Inflammatory macrophage (primary cell): ENCODE measurements around the gene C1orf52.
"Not testable (repeated sequence)": the region's sequence is repeated elsewhere in the genome, so short reads cannot be mapped to it uniquely, and the experiment has no call there.

Experiments
- DNase-seq, 2 donors: peaks; one replicate each; pipeline ENCODE4 v3.0.0-alpha.2; 2020 to 2022

The C1orf52 gene

DNA sequence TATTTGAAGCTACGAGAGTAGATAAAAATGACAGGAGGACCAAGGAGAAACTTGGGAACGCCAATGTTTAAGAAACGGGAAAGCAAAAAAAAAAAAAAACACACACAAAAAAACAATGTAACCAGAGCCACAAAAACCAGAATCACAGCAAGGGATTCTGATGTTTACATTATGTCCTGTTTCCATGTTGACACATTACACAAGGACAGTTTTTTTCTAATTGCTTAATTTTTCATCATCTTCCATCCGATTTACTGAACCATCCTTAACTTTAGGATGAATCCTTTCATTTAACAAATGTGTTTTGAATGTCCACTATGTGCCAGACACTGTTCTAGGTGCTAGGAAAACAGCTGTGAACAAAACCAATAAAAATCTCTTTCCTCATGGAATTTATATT lies 18.3 kb upstream of the C1orf52 start:
- DNase-seq, result no peak

DNA sequence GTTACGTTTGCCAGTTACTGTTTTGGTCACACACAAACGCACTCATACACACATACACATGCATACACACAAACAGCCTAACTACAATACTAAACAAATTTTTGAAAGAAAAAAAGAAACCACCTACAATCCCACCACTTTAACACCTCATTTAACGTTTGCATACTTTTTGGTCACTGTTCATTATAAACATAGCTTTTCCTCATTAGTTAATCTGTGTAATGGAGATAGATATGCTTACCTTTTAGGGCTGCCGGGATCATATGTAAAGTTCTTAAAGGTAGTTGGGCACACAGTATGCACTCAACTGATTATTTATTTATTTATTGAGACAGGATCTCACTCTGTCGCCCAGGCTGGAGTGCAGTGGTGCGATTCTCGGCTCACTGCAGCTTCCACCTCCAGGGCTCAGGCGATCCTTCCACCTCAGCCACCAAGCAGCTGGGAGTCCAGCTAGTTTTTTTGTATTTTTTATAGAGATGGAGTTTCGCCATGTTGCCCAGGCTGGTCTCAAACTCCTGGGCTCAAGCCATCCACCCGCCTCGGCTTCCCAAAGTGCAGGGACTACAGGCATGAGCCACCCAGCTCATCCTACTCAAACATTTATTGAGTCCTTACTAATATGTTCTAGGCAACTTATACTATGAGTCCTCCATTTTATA lies 17.6 kb upstream of the C1orf52 start:
- DNase-seq, result no peak

DNA sequence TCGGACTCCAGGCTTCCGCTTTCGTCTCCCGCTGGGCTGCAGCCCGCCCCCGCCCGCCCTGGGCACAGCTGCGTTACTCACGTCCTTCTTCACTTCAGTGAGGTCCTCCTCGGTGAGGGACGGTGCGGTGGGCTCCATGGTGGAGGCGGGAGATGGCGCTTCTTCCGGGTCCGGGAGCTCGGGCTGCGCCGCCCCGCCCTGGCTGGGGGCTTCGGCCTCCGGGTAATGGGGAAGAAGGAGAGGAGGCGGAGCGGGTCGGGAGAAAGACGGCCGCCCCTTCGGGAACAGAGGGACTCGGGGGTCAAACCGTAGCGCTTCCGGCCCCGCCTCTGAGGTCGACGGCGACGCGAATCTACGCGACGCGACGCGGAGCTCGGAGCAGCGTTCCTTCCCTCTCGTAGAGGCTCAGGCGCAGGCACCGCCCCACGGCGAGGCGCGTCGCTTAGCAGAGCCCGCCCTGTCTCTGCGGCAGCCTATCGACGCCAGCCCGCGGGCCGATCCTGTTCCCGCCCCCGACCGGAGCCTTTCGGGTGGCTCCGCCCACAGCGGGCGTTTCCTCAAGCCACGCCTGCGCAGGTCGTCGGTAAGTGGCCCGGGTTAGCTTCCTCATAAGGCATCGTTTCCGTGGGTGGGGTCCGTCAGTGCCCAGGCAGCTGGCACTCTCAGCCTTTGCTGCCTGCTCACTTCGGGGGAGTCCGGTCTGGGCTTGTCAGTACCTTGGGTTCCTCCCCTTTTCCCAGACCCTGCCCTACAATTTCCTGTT lies 16.9 kb upstream of the C1orf52 start, which contains the start of gene BCL10:
Gene BCL10, minus strand, starts transcription at position 418 of the 763 bp plus-strand sequence. Its CDS starts 280 bp downstream, at position 138.
- peak; percentile 99 to 100 for DNase-seq

DNA sequence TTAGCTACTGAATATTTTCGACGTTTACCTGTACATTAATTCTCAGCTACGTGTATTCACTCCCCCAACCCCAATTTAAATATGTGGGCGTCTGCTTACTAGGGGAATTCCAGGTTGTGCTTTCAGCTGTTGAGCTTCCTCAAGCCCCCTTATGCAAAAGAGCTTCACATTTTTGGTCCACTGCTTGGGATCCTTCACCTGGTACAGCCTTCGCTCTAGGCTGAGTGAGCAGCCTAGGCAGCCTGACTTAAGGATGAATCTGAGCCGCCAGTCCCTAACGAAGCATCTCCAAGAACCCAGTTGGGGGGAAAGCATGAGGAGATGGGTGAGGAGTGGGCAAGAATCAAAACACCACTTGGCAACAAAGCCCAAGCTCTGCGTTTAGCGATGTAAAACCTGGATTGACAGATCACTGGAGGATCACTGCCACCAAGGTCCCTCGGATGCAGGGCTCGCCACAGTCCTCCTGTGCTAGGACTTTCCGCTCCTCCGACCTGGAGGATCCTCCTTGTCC lies 16.3 kb upstream of the C1orf52 start:
- DNase-seq, result peak in 1 of 2 donors; percentile 17

DNA sequence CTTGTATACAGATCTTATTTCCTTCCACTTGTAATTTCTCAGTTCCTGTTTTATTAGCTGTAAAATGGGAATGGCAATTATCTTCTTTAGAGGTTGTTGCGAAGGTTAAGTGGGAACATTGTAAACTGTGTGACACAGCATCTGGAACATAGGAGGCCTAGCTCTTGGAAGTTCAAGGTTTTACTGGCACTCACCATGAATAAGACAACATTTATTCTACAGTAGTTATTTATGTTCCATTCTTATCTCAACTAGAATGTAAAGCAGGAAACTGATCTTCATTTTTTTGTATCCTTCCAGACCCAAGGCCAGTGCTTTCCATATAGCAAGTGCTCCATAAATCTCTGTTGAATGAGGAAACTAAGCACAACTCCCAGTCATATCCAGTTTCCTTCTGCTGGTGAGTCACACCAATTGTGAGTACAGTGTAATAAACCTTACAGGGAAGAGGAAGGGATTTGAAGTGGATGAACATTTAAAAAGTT lies 15.5 kb upstream of the C1orf52 start:
- DNase-seq, result peak; percentile 63 to 64

DNA sequence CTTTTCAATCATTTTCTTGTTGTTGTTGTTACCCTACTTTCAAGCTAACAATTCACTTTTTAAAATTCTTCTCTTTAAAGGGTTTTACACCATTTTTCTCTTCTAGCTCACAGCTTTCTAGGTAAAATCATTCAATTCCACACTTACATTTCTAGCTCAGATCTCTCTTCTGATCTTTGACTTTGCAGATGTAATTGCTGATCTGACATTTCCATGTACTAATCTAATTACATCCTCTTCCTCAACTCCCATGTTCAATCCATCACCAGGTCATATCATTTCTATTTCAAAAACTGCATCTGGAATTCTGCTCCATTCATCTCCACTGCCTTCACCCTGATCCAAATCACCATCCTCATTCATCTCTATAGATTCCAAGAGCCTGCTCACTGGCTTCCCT lies 13.9 kb upstream of the C1orf52 start:
- no peak for DNase-seq

DNA sequence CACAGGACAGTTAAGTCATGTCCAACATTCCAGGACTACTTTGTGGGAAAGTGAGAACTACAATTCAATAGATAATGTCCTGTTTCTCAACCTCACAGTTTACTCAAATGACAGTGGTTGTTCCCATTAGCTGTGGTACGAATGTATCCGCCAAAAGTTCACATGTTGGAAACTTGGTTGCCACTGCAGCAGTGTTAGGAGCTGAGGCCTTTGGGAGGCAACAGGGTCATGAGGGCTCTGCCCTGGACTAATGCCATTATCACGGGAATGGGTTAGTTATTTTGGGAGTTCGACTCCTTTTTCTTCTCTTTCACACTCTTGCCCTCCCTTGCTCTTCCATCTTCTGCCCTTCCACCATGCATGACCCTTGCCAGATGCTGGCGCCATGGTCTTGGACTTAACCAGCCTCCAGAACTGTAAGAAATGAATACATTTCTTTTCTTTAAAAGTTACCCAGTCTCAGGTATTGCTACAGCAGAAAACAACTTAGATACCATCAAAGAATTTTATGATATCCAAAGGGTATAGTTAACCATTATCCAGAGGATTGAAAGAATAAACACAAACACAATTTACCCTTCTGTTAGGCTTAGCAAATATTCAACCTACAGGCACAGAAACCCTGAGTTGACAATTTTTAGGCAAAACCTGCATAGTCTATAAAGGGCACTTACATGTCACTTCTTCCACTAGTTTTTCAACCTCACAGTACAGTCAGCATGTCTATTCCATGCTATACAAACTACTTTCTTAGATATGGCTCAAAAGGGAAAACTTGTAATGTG lies 9.5 kb upstream of the C1orf52 start:
- DNase-seq, result no peak

DNA sequence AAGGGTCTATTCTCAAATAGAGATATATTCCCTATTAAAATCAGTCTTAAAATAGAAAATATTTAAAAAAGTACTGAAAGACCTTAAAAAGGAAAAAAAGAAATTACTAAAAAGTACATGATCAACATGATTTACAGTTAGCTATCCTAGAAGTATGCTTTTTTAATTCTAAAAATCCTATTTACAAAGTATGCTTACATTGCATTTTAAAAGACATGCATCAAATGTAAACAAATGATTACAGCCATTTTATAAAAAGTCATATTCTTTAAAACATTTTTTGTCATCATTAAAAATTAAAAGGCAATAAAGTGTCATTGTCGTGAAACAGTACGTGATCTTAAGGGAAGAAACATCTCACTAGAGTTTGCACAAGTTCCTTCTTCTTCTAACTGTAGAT lies 7.9 kb upstream of the C1orf52 start:
- DNase-seq, result no peak

DNA sequence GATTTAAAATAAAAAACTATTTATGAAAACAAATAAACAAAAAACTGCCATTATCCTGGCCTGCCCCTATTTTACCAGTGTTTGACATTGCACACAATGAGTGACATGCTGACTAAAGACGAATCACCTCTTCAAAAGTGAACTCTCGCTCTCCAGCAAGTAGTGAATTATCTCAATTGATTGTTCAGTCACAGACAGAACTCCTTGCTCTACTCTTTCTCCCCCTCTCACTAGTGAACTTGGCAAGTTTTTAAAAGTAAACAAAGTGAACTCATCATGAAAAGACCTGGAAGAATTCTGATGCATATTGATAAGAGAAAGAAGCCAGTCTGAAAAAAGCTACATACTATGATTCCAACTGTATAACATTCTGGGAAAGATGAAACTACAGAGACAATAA lies 4.7 kb upstream of the C1orf52 start:
- DNase-seq, result no peak

DNA sequence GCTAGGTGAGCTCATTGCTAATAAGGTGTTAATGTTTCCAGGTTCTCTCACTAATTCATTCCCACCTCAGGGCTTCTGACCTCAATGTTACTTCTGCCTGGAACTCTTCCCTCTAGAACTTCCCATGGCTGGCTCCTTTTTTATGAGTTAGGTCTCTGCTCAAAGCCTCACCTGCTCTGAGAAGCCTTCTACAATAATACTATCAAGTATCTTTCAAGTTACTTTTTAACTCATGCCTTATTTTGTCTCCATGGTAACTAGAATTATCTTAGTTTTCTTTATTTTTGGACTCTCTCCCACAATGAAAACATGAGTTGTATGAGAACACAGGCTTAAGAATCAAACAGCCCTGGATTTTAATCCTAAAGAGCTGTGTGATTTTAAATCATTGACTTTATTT lies 3.5 kb upstream of the C1orf52 start:
- DNase-seq, result no peak

DNA sequence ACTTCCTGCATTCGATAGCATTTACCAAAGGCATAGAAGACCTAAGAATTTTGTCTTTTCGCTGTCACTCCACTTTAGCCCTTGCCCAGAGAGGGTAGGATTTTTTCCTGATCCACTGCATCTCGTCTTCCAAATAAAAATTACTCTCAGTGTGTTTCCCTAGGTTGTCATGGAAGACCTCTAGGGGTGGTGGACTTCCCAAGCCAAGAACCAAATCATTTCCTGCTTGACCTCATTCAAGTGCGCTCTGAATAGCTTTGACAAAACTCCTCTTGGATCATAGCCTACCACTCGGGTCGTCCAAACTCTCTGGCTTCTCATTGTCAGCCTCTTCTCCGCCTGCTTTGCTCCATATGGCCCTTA lies 431 bp upstream of the C1orf52 start:
- no peak for DNase-seq

DNA sequence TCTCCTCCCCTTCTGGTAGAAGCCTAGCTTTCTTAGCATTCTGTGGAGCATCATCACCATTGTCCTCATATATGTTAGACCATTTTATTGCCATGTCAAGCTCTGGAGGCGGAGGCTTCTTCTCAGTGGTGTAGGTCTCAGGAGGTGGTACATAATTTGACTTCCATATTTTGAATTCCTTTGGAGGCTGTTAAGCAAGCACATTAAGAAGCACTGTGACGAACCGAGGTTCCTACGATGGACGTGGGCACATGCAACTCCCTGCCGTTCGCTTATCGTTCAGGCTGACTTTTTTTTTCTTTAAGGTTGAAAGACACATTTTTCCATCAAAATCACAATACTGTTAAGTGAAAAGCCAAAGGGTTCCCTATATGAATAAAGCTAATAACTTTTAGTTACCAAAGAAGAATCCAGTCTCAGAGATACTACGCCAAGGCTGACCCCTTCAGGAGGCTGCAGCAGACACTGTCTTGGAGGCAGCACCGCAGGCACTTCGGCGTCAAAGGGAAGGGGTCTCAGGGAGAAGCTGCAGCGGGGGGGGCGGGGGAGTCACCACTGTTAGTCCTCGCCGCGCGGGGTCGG lies 835 bp downstream of the C1orf52 start:
- peak; percentile 34 to 56 for DNase-seq

DNA sequence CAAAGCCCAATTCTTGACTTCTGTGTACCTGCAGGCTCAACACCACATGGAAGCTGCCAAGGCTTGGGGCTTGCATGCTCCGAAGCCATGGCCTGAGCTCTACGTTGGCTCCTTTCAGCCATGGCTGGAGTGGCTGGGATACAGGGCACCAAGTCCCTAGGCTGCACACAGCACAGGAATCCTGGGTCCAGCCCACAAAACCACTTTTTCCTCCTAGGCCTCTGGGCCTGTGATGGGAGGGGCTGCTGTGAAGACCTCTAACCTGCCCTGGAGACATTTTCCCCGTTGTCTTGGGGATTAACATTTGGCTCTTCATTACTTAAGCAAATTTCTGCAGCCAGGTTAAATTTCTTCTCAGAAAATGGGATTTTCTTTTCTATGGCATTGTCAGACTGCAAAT lies 10.4 kb downstream of the C1orf52 start:
- not testable (repeated sequence) for DNase-seq

DNA sequence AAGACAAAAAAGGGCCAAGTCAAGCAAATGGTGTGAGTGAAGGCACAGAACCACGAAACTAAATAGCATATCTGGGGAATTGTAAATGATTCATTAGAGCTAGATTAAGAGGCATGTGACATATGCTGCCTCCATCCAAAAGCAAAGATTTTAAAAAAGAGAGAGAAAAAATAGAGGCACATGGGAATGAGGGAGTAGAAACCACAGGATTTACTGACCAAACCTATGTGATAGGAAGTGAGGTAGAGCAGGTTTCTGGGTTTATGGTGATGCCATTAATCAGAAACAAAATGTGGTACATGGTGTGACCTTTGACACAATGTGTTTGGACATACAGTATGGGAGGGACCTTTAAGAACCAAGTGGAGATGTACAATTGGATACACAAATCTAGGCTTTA lies 13.6 kb downstream of the C1orf52 start:
- no peak for DNase-seq

DNA sequence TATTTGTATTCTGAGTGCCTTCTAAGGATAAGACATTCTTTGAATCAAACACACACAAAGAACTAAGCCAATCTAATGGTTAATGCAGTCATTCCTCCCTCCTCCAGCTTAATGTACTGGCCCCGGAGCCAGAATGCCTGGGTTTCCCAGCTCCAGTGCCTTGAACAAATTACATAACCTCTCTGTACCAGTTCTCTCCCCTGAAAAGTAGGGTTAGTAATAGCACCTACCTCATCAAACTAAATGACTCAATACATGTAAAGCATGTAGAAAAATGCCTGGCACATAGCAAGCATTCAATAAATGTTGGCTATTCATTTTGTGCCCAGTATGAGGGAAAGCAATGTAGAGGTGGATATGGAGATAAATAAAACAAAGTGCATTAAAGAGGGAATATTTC lies 14.0 kb downstream of the C1orf52 start:
- DNase-seq, result no peak

DNA sequence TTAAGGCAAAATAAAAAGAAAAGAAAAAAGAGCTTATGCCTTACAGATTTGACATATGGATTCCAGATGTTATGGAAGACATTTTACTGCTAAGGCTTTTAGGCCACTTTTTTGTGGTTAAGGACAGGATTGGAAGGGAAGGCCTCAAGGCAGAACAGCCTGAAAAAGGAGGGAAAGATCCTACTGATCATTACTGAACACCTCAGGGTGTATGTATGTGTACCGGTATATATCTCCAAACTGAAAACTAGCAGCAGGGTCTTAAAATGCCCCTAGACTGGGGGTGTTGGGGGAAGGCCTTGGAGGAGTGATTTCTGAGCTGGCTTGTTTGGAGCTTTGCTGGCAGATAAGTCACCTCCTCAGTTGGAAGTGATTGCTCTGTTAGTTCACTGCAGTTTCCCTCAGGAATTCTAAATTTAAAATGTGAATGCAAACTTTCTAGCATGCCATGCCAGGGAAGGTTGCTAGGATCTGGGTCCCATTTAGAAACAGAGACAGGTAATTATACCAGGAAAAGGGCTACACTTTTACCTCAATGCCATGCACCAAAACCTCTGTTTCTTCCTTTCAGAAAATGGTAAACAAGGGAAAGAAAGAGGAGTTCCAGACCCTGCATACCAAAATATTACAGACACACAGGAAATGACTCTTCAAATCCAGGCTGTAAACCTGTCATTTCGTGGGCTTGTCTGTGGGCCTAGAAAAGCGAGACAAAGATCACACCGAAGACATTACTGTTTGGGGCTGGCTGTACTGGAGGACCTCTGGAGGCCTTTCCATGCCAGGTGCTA lies 15.0 kb downstream of the C1orf52 start:
- DNase-seq, result no peak

DNA sequence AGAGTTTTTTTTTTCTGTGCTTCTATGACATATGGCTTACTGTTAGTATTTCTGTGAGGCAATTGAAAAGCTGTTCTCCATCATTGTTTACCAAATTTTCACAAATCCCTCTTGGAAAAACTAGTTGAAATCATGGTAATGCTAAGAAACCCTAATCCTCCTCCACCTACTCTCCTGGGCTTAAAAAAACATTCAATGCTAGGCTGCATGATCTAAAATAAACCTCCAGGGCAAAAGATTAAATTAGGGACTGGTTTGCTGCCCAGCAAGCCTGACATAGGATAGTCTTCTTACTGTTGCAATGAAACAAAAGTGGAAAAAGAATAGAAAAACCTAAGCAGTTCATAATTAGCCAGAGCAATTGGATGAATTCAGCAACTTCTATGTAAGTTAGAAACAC lies 16.1 kb downstream of the C1orf52 start:
- no peak for DNase-seq

DNA sequence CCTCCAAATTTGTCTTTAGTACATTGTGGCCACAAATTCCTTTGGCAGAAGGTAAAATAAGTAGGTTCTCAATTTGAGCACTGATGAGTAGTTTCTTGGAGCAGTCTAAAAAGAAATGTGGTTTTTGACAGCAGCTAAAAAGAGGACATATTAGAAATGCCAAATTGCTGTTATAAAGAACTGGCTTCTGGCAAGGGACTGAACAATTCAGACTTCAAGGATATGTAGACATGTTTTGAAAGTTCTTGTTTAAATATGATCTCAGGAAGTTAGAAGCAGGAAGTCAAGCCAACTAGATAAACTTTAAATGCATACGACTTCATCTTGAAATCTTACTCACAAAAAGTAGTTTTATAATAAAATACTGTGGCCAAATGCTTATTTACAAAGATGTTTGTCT lies 18.8 kb downstream of the C1orf52 start:
- DNase-seq, result no peak

DNA sequence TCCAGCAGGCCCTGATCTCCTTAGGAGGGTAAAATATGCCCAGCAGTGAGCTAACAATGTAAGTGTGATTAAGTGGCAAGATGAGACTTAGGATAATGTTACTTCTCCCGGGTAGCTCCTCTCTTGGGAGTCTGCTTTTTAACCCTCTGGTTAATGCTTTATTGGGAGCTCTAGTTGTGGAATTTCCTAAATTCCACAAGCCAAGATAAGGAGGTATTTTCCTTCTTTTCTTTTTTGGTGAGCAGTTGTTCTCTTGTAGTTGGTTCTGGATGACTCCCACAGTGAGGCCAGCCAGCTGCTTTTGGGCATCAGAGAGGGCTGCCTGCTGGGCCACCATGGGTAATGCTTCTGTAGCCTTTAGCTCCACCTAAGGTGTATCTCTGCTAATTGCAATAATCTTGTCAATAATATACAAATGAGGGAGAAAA lies 19.3 kb downstream of the C1orf52 start:
- DNase-seq, result no peak

DNA sequence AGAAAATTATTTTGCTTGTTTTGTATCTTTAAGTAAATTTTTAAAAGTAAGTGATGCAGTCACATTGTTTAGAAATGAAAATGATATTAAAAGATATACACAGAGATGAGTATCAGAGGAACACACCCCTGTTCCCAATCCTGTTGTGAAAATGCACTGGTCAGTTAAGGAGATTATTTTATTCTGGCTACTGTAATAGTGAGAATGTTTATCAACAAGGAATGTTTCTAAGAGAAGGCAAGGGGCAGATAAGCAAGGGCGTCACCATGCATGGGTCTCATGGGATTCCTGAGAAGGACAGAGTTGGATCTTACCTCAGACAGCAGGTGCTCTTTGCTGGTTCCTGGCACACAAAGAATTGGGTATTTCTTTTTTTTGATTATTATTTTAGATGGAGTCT lies 21.8 kb downstream of the C1orf52 start:
- DNase-seq, result no peak

DNA sequence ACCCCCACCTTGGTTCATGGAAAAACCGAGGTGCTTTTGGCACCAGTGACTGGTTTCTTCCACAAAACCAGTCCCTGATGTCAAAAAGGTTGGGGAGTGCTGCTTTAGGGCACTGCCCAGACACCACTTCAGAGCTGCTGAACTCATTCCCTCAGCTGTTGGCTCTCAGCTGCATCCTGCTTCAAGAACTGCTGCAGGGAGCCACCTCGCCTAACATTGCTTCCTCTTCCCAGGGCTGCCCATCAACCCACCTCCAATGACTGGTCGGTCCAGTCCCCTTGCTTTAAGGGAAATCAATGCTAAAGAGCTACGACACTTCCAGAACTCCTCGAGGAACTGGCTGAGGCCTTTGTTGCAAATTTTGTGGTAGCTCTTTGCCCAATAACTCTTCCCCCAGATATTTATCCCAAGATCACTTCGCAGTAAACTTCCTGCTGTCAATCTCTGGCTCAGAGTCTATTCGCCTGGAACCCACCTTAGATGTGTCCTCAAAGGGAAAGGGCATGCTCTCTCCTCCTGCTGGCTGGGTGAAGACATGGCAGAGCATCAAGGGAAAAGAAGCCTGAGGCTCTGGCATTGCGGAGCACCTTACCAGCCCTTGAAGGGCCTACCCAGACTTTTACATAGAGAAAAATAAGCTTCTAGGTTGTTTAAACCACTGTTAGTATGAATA lies 29.0 kb downstream of the C1orf52 start:
- DNase-seq, result no peak
